Stimulated activated CD4-positive, alpha-beta T cell treated with anti-CD3 and anti-CD28 coated beads, Interleukin-2, amount 100 ng/mL, for 4 hours (primary cell): ENCODE measurements around the gene GPRC5B.

Experiments used
- DNase-seq: peaks from one replicate; pipeline ENCODE4 v3.0.0-alpha.2; 2020; ENCODE audit warnings: low read depth

The GPRC5B gene

GRCh38 chr16:19843371-19843770, 41.3 kb downstream of the GPRC5B start:
- no peak for DNase-seq

GRCh38 chr16:19842426-19843157, 42.1 kb downstream of the GPRC5B start:
- no peak for DNase-seq

DNA sequence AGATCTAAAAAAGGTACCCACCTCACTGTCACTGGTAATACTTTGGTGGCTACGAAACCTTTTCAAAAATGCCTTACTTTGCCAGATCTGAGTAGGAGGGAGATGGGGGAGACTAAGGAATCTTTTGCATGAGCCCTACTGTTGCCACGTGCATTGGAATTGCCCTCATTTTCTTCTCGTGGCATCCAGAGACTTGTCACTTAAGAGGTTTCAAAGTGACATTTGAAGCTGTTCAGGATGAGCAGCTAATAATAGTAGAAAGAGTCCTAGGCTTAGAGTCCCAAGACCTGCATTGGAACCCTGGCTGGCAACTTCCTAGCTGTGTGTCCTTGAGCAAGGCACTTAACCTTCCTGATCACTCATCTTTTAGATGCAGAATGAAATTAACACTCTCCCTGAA, 43.5 kb downstream of the GPRC5B start:
- DNase-seq: no peak

DNA sequence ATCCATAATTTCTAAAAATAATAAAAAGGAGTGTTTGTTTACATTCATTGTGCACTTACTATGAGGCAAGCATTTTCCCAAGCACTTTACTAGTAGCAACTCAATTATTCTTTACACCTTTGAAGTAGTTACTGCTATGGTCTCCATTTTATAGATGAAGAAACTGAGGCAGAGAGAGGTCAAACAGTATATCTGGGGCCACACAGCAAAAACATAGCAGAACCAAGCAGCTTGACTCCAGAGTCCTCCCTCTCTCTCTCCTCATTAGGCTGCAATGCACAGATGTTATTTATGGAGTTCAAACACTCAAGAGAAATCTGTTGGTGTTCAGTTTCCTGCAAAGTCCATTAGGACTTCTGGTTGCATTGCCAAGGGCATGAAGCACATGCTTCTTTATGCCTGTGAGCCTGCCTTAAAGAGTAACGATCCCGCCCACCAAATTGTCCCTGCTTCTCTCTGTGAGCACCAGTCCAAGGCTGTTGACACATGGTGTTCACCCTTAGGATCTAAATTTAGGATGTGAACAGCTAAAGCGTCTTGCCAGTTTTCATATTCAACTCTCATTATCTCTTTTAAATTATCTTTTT, 44.0 kb downstream of the GPRC5B start:
- no peak for DNase-seq

DNA sequence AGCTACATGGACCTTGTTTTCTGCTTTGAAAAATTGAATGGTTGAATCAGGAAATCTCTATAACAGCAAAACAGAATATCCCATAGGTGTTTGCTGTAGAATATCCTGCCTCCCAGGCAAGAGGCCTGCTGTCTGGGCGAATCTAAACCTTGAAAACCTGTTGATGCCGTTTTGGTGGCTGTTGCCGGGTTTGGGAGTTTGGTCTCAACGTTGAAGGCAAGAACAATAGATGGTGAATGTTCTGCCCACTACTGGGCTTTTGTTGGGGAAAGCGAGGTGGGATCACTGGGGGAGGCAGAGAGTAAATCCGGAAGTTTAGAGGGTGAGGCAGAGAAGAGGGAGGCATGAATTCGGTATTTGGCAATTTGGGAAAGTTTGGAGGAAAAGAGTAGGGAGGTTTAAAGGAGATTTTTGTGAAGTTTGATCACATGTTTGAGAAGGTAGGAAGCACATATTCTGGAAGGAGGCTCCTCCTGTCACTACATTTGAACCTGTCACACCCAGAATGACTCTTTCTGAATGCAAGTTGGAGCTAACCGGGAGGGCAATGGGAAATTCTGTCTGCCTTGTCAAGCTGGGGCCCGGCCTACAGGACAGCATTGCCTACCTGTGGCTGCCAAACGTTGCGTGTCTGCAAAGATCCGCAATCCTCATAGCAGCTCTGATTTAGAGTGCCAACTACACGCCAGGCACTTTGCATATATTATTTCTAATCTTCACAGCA, 46.5 kb downstream of the GPRC5B start:
- DNase-seq: no peak

DNA sequence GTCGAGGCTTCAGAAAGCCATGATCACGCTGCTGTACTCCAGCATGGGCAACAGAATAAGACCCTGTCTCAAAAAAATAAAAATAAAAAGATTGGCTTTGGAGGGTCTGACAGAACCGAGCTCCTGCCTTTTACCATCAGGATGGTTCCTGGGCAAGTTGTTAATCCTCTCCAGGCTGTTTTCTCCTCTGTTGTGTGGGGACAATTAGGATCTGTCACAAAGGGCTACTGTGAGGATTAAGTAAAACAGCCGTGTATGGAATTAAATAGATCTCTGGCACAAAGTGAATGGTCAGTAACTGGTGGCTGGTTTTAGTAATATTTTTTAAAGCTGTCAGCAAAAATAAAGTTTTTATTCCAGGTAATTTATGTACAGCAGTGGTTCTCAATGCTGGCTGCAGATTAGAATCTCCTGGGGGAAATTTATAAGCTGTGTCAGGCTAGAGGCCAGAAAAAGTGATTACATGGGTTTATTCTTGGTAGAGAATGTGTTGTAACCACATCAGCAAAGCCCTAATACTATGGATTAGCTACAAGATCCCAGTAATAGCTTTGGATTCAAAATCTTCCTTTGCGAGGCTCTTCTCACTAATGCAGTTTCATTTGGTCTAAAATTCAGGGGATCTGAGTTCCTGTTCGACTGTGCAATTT, 47.2 kb downstream of the GPRC5B start:
- DNase-seq: no peak

- DNase-seq: no peak
These were observed 48.7 kb downstream of the GPRC5B start for GRCh38 chr16:19835968-19836421.

DNA sequence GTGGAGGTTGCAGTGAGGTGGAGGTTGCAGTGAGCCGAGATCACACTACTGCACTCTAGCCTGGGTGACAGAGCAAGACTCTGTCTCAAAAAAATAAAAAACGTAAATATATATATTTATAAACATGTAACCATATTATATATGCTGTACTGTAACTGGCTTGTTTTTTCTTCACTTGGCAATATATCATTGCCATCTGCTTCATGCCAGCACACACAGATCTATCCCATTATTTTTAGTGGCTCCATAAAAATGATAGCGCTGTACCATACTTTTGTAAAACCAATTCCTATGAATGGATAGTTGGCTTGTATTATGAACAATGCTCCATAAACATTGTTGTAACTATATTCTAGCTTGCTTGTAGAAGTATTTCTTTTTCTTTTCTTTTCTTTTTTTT, 49.5 kb downstream of the GPRC5B start:
- DNase-seq: no peak

- no peak for DNase-seq
These were observed 51.1 kb downstream of the GPRC5B start for GRCh38 chr16:19833581-19833980.

DNA sequence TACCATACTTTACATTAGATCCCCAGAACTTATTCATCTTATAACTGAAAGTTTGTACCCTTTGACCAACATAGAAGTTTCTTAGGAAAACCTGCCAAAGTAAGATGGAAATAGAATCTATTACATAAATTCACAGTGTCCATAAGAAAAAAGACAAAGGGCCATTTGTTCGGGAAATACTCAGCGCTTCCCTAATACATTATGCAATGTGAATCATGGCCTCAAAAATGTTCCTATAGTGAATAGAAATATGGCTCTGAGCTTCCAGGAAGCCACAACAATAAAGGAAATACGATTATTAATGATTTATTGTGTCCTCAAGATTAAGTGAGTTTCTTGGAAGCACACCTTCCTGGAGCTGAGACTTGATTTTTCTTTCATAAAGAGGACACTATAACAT, 51.5 kb downstream of the GPRC5B start:
- no peak for DNase-seq

DNA sequence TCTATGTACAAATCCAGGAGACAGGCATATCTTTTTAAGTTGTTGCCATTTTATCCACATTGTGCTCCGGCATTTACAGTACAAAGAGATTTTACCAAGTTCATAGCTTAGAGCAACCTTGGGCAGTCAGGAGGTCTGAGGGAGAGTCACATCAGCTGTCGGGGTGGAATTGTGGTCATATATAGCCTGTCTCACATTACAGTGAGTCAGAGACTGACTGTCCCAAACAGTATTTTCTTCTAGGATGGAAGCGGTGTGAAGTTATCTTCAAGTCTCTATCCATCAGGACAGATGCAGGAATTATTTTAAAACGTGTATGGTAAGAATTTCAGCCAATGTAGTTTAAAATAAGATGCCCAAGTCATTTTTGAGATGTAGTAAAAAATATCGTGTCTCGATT, 53.0 kb downstream of the GPRC5B start:
- no peak for DNase-seq

DNA sequence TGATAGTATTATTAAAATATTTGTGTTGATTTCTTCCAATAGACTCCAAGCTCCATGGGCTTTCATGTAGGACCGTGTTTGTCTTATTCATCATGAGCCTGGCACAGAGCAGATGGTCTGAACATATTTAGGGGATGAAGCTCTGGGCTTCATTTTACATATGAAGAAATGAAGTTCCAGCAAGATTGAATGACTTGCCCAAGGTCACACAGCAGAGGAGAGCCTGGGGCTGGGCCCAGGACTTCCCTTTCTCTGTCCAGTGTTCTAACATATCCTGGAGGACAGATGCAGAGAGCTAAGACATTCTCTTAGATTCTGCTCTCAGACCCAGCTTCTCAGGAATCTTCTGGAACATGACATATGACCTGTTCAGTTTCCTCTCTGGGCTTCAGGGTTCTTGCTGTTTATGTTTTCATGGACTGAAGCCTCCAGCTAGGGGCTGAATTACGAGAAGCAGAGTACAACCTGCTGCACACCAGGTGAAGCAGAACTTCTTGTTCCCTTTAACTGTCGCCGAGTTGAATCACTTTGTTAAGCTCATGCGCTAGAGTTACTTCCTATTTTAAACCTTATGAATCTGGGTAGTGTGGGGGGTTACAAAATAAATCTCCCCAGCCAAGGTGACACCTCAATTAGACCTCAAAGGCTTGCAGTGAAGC, 53.6 kb downstream of the GPRC5B start:
- DNase-seq: no peak

DNA sequence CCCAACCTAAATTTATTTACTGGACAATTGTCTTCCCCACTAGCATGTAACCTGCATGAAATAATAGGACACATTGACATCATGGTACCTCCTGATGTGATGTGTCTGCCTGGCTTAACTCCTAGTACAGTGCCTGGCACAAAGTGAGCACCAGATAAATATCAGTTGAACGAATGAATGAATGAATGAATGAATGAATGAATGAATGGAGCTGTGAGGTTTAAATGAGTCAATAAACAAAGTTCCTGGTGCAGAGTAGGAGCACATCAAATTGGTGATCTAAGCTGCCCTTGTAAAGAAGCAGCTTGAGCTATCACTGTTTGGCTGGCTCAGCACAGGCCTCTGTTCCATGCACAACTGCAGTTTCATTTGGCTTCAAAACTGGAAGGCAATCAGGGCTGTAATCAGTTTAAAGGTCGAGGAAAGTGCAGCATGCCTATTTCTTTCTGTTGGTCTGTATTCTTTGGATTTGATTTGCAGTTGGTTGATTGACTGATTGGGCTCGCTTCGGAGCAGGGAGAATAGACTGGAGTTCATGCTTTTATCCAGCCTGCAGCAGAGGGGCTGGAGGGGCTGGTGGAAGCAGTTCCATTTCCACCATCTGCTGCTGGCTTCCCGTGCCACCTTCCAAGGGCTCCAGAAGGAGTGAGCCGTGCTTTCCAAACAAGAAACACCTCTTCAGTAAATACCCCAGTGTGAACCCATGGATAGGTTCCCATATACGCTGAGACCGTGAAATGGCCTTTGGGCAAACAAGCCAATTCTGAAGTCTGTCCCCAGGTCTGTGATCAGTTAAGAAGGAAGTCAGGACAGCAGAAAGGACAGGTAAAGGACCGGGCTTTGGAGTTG, 54.6 kb downstream of the GPRC5B start:
- DNase-seq: no peak

DNA sequence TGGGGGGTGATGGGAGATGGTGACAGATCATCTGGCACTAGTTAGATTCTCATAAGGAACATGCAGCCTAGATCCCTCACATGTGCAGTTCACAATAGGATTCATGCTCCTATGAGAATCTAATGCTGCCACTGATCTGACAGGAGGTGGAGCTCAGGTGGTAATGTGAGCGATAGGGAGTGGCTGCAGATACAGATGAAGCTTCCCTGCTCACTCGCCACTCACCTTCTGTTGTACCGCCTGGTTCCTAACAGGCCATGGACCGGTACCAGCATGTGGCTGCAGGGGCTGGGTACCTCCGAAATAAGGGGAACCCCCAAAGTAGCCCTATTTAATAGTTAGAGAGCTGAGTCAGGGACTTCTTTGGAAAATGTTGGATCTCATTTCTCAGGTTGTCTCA, 60.4 kb downstream of the GPRC5B start:
- DNase-seq: no peak

DNA sequence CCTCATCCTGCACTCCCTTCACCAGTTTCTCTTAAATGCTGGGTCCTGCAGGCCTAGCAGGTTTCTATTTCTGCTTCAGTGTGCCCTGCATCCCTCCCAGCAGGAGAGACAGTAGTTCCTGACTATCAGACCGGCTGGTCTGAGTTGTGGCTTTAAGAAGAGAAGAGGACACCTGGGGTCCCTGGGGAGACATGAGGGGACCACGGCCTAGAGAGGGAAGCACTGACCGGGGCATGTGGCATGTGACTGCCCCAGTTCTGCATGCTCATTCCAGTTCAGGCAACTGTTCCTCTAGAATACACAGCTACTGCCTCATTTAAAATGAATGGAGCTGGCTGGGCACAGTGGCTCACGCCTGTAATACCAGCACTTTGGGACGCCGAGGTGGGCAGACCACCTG, 61.3 kb downstream of the GPRC5B start:
- no peak for DNase-seq

DNA sequence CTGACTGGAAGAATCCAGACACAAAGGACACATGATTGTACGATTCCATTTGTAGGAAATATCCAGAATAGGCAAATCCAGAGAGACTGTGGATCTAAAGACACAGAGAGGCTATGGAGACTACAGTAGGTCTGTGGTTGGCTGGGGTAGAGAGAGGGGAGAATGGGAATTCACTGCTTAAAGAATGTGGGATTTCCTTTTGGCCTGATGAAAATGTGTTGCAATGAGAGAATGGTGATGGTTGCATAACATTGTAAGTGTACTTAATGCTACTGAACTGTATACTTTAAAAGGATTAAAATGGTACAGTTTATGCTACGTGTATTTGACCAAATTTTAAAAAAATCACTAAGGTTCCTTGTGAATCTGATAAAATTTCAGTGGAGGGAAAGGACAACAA, 62.1 kb downstream of the GPRC5B start:
- no peak for DNase-seq

DNA sequence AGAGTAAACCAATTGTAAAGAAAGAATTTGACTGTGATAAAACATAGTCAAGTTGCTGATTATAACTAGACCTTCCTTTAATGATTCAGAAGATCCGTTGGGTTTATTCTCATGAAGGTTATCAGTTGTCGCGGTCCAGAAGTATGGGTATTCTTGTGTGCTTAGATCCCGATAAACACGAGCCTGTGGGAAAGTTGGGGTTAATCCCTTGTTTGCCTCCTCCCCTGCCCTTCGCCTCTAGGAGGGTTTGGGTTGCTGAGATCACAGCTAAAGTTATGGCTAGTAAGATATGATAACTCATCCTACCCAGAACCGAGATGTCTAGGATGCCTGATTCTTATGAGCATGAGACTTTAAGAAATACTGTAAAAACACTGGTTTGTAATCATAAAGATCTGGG, 66.8 kb downstream of the GPRC5B start:
- DNase-seq: no peak

DNA sequence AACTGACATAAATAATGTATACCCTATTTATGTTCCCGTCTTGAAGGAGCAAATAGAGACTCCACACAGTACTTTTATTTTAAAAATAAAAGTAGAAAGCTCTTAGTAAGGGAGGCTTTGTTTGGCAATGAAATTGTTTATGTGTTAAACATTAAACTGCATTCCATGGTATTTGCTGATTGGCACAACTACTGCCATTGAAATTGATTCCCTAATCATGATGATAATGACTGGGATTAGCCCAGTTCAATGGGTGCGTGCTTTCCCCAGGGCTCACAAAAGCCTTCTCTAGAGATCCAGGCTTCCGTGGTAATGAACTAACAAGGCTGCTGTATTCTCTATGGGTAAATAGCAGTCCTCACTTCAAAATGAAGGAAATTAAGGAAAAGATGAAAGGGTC, 67.5 kb downstream of the GPRC5B start:
- no peak for DNase-seq

DNA sequence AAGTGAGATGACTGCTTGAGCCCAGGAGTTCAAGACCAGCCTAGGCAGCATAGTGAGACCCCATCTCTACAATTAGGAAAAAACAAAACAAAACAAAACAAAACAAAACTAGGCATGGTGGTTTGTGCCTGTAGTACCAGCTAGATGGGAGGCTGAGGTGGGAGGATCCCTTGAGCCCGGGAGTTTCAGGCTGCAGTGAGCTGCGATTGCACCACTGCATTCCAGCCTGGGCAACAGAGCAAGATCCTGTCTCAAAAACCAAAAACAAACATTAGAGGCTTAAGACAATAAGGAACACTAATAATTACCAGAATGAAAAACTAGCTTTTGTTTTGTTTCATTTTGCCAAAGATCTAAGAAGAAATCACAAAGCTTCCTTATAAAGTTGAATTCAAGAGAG, 69.2 kb downstream of the GPRC5B start:
- no peak for DNase-seq

- DNase-seq: no peak
These were observed 71.7 kb downstream of the GPRC5B start for GRCh38 chr16:19812986-19813385.
